Neural cell (in vitro differentiated cells): ENCODE results near the gene CPNE2. TPM values are rescaled to one million over a fixed set of nuclear protein-coding genes. Genes with fewer than 3 reads are reported as not detected.

Experiments
- H2AFZ ChIP-seq: fragments of 200-600, 300-800 bp; sonication (generic), shearing (Covaris generic); 2 replicates; pipeline ENCODE4 v1.6.0; 2014; ENCODE audit warnings: low read depth, mild to moderate bottlenecking, antibody characterized with exemption, low read length, moderate library complexity
- H3F3A ChIP-seq: fragments of 200-600 bp; shearing (Covaris generic); 2 replicates; pipeline ENCODE4 v1.6.1; 2016; ENCODE audit warnings: mild to moderate bottlenecking, moderate library complexity, mixed read lengths, antibody characterized with exemption, low read length; ENCODE audit not compliant: insufficient read depth, poor library complexity, severe bottlenecking
- H3K27ac ChIP-seq: fragments of 200-600, 300-800 bp; sonication (generic), shearing (Covaris generic); 2 replicates; pipeline ENCODE4 v1.5.1; 2014; ENCODE audit warnings: mild to moderate bottlenecking, low read length, moderate library complexity
- H3K27me3 ChIP-seq: fragments of 300-800, 200-600 bp; sonication (generic), shearing (Covaris generic); 2 replicates; pipeline ENCODE4 v1.6.0; 2014; ENCODE audit warnings: mild to moderate bottlenecking, low read depth, low read length, moderate library complexity; ENCODE audit not compliant: insufficient read depth
- H3K36me3 ChIP-seq: fragments of 300-800, 200-600 bp; sonication (generic), shearing (Covaris generic); 2 replicates; pipeline ENCODE4 v1.5.1; 2014; ENCODE audit warnings: mild to moderate bottlenecking, antibody characterized with exemption, low read length, moderate library complexity; ENCODE audit not compliant: insufficient read depth
- H3K4me2 ChIP-seq: fragments of 300-800, 200-600 bp; sonication (generic), shearing (Covaris generic); 2 replicates; pipeline ENCODE4 v1.6.0; 2014; ENCODE audit warnings: mild to moderate bottlenecking, low read length
- H3K4me3 ChIP-seq: fragments of 300-800, 200-600 bp; sonication (generic), shearing (Covaris generic); 2 replicates; pipeline ENCODE4 v1.5.1; 2014; ENCODE audit warnings: mild to moderate bottlenecking, low read length, moderate library complexity
- H3K79me2 ChIP-seq: fragments of 200-600 bp; shearing (Covaris generic); replicated peaks from 2 replicates; pipeline ENCODE4 v1.6.0; 2014; ENCODE audit warnings: mild to moderate bottlenecking, low read length, moderate library complexity; ENCODE audit not compliant: insufficient read depth
- H3K9ac ChIP-seq: fragments of 300-800, 200-600 bp; sonication (generic), shearing (Covaris generic); 2 replicates; pipeline ENCODE4 v1.6.1; 2016; ENCODE audit warnings: mild to moderate bottlenecking, low read length, mixed read lengths
- H3K9me2 ChIP-seq: fragments of 200-600 bp; shearing (Covaris generic); 2 replicates; pipeline ENCODE4 v1.6.1; 2016; ENCODE audit warnings: mild to moderate bottlenecking, low read length, mixed read lengths; ENCODE audit not compliant: insufficient read depth
- H3K9me3 ChIP-seq: fragments of 200-600, 300-800 bp; sonication (generic), shearing (Covaris generic); 2 replicates; pipeline ENCODE4 v1.6.1; 2016; ENCODE audit warnings: mild to moderate bottlenecking, mixed run types, low read length, moderate library complexity, mixed read lengths
- H4K20me1 ChIP-seq: fragments of 200-600 bp; shearing (Covaris generic); 2 replicates; pipeline ENCODE4 v1.6.1; 2016; ENCODE audit warnings: mild to moderate bottlenecking, mixed run types; ENCODE audit not compliant: insufficient read depth
- EP300 ChIP-seq: fragments of 450-650 bp; conservative IDR thresholded peaks from 2 replicates; pipeline ENCODE4 v1.6.1; 2014; ENCODE audit warnings: antibody characterized with exemption, mild to moderate bottlenecking, moderate library complexity; ENCODE audit not compliant: poor library complexity, severe bottlenecking
- EZH2 ChIP-seq: fragments of 200-600, 300-800 bp; shearing (Covaris generic), sonication (generic); IDR thresholded peaks from 2 replicates; pipeline ENCODE4 v1.6.1; 2014; ENCODE audit warnings: antibody characterized with exemption, low read length, borderline replicate concordance, mild to moderate bottlenecking; ENCODE audit not compliant: insufficient read depth, poor library complexity, severe bottlenecking
- MXI1 ChIP-seq: fragments of 450-650 bp; conservative IDR thresholded peaks from 2 replicates; pipeline ENCODE4 v1.6.1; 2014; ENCODE audit warnings: antibody characterized with exemption, mild to moderate bottlenecking; ENCODE audit not compliant: poor library complexity, severe bottlenecking
- POLR2AphosphoS5 ChIP-seq: IDR thresholded peaks from 2 replicates; pipeline ENCODE4 v1.6.1; 2012
- RAD21 ChIP-seq: fragments of 450-650 bp; conservative IDR thresholded peaks from 2 replicates; pipeline ENCODE4 v1.6.1; 2014; ENCODE audit warnings: antibody characterized with exemption, mild to moderate bottlenecking, moderate library complexity
- SMC3 ChIP-seq: fragments of 450-650 bp; conservative IDR thresholded peaks from 2 replicates; pipeline ENCODE4 v1.6.1; 2014; ENCODE audit warnings: antibody characterized with exemption, mild to moderate bottlenecking, moderate library complexity; ENCODE audit not compliant: poor library complexity
- TAF1 ChIP-seq: IDR thresholded peaks from 2 replicates; pipeline ENCODE4 v1.6.1; 2012; ENCODE audit warnings: low read depth
- polyA plus RNA-seq: library from polyadenylated mRNA; depleted of rRNA; stranded (reverse); fragments of >200 nt; gene quantifications from 2 replicates; pipeline ENCODE4 v1.2.3, GENCODE V29; 2014
- TF ChIP-seq, protein P1 (sequence below): IDR thresholded peaks from 2 replicates; pipeline ENCODE4 v1.6.1; 2012; ENCODE audit warnings: borderline replicate concordance
- TF ChIP-seq, protein P2 (sequence below): fragments of 450-650 bp; IDR thresholded peaks from 2 replicates; pipeline ENCODE4 v1.5.1; 2014; ENCODE audit warnings: antibody characterized with exemption, mild to moderate bottlenecking, moderate library complexity; ENCODE audit not compliant: poor library complexity, severe bottlenecking

CPNE2 gene
- polyA plus RNA-seq, 1 donor from 2014 or later = 18.6 TPM

DNA sequence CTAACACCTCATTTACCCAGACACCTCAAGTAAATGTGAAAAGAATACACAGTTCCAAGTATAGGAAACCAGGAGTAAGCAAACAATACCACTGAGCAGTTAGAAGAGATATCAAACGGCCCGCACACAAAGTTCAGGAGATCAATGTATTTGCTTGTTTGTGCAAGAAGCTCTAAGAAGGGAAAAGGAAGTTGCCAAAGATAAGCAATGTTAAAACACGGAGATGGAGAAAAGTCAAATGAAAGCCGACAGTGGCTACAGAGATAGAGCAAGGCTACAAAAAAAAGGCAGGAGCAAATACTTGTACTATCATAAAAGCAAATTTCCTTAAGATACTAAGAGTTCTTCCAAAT lies 63.9 kb downstream of the CPNE2 start (continued):
- TF ChIP-seq EZH2 (no peak), RAD21 (no peak), EP300 (no peak)

DNA sequence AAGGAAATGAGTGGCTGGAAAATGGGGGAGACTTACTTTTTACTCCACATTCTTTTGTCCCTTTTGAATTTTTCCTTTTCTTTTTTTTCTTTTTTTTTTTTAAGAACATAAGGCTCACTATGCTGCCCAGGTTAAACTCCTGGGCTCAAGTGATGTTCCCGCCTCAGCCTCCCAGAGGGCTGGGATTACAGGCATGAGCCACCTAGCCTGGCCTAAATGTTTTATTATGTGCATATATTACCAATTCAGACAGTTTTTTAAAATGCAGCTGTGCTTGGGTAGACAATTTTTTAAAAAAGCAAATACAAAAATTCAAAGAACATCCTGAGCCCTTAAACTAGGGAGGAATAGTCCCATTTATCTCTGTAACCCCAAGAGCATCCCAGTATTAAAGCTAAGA lies 65.2 kb downstream of the CPNE2 start:
- Histone ChIP-seq H3K9ac (no peak overlapping the region), H3K4me2 (no peak overlapping the region), H3K4me3 (no peak overlapping the region), H2AFZ (no peak overlapping the region), H3K27me3 (no peaks in the 10 kb centered on the region), H4K20me1 (no peaks in the 10 kb centered on the region), H3F3A (no peaks in the 10 kb centered on the region), H3K9me3 (no peaks in the 10 kb centered on the region), H3K79me2 (no peaks in the 10 kb centered on the region), H3K9me2 (no peaks in the 10 kb centered on the region), H3K27ac (no peak overlapping the region), H3K36me3 (peaks cover 5% of the 10 kb centered on the region)
- TF ChIP-seq MXI1 = no peak
- no peak for TF ChIP-seq POLR2AphosphoS5
- TF ChIP-seq, protein P1, sequence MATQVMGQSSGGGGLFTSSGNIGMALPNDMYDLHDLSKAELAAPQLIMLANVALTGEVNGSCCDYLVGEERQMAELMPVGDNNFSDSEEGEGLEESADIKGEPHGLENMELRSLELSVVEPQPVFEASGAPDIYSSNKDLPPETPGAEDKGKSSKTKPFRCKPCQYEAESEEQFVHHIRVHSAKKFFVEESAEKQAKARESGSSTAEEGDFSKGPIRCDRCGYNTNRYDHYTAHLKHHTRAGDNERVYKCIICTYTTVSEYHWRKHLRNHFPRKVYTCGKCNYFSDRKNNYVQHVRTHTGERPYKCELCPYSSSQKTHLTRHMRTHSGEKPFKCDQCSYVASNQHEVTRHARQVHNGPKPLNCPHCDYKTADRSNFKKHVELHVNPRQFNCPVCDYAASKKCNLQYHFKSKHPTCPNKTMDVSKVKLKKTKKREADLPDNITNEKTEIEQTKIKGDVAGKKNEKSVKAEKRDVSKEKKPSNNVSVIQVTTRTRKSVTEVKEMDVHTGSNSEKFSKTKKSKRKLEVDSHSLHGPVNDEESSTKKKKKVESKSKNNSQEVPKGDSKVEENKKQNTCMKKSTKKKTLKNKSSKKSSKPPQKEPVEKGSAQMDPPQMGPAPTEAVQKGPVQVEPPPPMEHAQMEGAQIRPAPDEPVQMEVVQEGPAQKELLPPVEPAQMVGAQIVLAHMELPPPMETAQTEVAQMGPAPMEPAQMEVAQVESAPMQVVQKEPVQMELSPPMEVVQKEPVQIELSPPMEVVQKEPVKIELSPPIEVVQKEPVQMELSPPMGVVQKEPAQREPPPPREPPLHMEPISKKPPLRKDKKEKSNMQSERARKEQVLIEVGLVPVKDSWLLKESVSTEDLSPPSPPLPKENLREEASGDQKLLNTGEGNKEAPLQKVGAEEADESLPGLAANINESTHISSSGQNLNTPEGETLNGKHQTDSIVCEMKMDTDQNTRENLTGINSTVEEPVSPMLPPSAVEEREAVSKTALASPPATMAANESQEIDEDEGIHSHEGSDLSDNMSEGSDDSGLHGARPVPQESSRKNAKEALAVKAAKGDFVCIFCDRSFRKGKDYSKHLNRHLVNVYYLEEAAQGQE = no peak
- TF ChIP-seq EZH2 = no peak
- TF ChIP-seq, protein P2, sequence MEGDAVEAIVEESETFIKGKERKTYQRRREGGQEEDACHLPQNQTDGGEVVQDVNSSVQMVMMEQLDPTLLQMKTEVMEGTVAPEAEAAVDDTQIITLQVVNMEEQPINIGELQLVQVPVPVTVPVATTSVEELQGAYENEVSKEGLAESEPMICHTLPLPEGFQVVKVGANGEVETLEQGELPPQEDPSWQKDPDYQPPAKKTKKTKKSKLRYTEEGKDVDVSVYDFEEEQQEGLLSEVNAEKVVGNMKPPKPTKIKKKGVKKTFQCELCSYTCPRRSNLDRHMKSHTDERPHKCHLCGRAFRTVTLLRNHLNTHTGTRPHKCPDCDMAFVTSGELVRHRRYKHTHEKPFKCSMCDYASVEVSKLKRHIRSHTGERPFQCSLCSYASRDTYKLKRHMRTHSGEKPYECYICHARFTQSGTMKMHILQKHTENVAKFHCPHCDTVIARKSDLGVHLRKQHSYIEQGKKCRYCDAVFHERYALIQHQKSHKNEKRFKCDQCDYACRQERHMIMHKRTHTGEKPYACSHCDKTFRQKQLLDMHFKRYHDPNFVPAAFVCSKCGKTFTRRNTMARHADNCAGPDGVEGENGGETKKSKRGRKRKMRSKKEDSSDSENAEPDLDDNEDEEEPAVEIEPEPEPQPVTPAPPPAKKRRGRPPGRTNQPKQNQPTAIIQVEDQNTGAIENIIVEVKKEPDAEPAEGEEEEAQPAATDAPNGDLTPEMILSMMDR = no peak
- TF ChIP-seq EP300 = no peak
- TF ChIP-seq SMC3 = no peak
- no peak for TF ChIP-seq RAD21
- TF ChIP-seq TAF1 = no peak

DNA sequence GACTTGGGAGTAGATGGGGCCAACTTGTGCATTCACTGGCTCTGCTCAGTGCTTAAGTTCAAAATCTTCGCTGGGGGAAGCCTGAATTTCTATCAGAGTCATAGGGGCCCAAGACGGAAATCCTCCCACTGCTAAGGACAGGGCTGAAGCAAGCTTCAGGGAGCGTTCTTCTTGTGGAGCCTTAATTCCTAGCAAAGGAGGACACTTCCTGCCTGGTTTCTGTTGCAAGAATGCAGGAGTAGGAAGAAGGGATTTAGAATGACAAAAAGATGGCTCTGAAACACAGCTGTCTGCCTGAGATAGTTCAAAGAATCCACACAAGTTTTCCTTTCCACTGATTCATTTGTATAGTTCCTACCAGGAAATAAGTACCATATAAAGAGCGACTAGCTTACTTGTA lies 67.1 kb downstream of the CPNE2 start:
- H3K79me2 ChIP-seq = no peaks in the 10 kb centered on the region
- no peak overlapping the region for H3K4me3 ChIP-seq
- no peaks in the 10 kb centered on the region for H4K20me1 ChIP-seq
- H3K36me3 ChIP-seq = peaks cover 11% of the 10 kb centered on the region
- no peak overlapping the region for H3K27ac ChIP-seq
- no peak overlapping the region for H2AFZ ChIP-seq
- H3F3A ChIP-seq = no peaks in the 10 kb centered on the region
- no peaks in the 10 kb centered on the region for H3K9me3 ChIP-seq
- no peak overlapping the region for H3K4me2 ChIP-seq
- H3K9me2 ChIP-seq = no peaks in the 10 kb centered on the region
- H3K27me3 ChIP-seq = no peaks in the 10 kb centered on the region
- H3K9ac ChIP-seq = no peak overlapping the region
- TF ChIP-seq, protein P2 = no peak
- TF ChIP-seq MXI1 = no peak
- TF ChIP-seq TAF1 = no peak
- TF ChIP-seq SMC3 = no peak
- TF ChIP-seq, protein P1 = no peak
- no peak for TF ChIP-seq EP300
- no peak for TF ChIP-seq EZH2
- TF ChIP-seq POLR2AphosphoS5 = no peak
- no peak for TF ChIP-seq RAD21
